Measurements from ENCODE around the gene PLEKHA7.

DNA sequence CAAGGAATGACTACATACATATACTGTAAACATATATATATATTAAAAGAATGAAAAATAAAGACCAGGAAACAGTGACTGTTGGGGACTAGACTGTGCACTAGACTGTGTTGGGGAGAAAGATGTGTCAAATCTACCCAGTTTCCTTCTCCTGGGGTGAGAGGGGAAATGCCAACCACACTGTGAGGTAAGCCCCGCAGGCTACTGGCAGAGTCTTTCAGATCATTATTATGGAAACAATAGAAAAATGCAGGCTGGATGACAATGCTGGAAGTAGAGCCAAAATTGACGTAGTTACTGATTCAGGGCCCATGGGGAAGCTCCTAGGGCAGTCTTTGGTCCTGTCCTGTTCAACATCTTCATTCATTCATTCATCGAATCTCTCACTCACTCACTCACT is 174.4 kb downstream of the PLEKHA7 start:
- TF ChIP-seq, protein P1, sequence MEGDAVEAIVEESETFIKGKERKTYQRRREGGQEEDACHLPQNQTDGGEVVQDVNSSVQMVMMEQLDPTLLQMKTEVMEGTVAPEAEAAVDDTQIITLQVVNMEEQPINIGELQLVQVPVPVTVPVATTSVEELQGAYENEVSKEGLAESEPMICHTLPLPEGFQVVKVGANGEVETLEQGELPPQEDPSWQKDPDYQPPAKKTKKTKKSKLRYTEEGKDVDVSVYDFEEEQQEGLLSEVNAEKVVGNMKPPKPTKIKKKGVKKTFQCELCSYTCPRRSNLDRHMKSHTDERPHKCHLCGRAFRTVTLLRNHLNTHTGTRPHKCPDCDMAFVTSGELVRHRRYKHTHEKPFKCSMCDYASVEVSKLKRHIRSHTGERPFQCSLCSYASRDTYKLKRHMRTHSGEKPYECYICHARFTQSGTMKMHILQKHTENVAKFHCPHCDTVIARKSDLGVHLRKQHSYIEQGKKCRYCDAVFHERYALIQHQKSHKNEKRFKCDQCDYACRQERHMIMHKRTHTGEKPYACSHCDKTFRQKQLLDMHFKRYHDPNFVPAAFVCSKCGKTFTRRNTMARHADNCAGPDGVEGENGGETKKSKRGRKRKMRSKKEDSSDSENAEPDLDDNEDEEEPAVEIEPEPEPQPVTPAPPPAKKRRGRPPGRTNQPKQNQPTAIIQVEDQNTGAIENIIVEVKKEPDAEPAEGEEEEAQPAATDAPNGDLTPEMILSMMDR (IDR thresholded peaks at IDR 0.05; ENCODE audit: low read depth, low read length, poor library complexity, severe bottlenecking), result no peak
- TF ChIP-seq EZH2phosphoT487 (IDR thresholded peaks at IDR 0.05; ENCODE audit: borderline replicate concordance, low read length), result no peak

Data from DOHH2 (cell line).